Omental fat pad (tissue), 4 donors: ENCODE results near the gene CFAP119. TPM values are rescaled to one million over a fixed set of nuclear protein-coding genes. Genes with fewer than 3 reads are reported as not detected.

Experiments
- ATAC-seq: fragments of 150-250 bp; one replicate; pipeline ENCODE4 v1.9.1; 2016; ENCODE audit warnings: mild to moderate bottlenecking, moderate library complexity; ENCODE audit not compliant: low FRiP score
- DNase-seq: peaks from one replicate; pipeline ENCODE4 v3.0.0-alpha.2; 2019; ENCODE audit warnings: low spot score
- CTCF ChIP-seq, 3 donors: fragments of 450-650 bp; IDR thresholded peaks; one replicate each; pipeline ENCODE4 v1.5.1; 2016 to 2017; ENCODE audit warnings: antibody characterized with exemption in 3 of 3, mild to moderate bottlenecking in 3 of 3, moderate library complexity in 2 of 3
- total RNA-seq, 4 donors: library from RNA; depleted of rRNA; stranded (reverse); fragments of >200 nt; gene quantifications; one replicate each; pipeline ENCODE4 v1.1.0, GENCODE V29; 2016

The CFAP119 gene
- total RNA-seq, 4 donors from 2014 or later = 1.4 to 4.8 (median 2.5) TPM

GRCh38 chr16:30745082-30745481 is 16.8 kb downstream of the CFAP119 start:
- no peak for DNase-seq
- ATAC-seq = no peak
- no peak for TF ChIP-seq CTCF (IDR thresholded peaks at IDR 0.05)

- ATAC-seq (no peak), DNase-seq (no peak)
- no peak for TF ChIP-seq CTCF (IDR thresholded peaks at IDR 0.05)
These were observed 17.7 kb downstream of the CFAP119 start for GRCh38 chr16:30744183-30744582.

GRCh38 chr16:30743716-30744115 is 18.1 kb downstream of the CFAP119 start:
- ATAC-seq (no peak), DNase-seq (no peak)
- TF ChIP-seq CTCF (IDR thresholded peaks at IDR 0.05) = no peak

- DNase-seq (no peak), ATAC-seq (peak; percentile 89)
- no peak for TF ChIP-seq CTCF (IDR thresholded peaks at IDR 0.05)
These were observed 20.4 kb downstream of the CFAP119 start for GRCh38 chr16:30741461-30741914.

- peak; percentile 72 for ATAC-seq
- TF ChIP-seq CTCF (IDR thresholded peaks at IDR 0.05) = no peak
- DNase-seq = peak; percentile 33
These were observed 21.3 kb downstream of the CFAP119 start for GRCh38 chr16:30740364-30741251.

GRCh38 chr16:30738984-30739951 is 22.6 kb downstream of the CFAP119 start:
- DNase-seq (no peak), ATAC-seq (no peak)
- no peak for TF ChIP-seq CTCF (IDR thresholded peaks at IDR 0.05)
